ENCODE measurements around the gene ZNF892.
"Not testable (repeated sequence)": the region's sequence is repeated elsewhere in the genome, so short reads cannot be mapped to it uniquely, and the experiment has no call there.

The ZNF892 gene

DNA sequence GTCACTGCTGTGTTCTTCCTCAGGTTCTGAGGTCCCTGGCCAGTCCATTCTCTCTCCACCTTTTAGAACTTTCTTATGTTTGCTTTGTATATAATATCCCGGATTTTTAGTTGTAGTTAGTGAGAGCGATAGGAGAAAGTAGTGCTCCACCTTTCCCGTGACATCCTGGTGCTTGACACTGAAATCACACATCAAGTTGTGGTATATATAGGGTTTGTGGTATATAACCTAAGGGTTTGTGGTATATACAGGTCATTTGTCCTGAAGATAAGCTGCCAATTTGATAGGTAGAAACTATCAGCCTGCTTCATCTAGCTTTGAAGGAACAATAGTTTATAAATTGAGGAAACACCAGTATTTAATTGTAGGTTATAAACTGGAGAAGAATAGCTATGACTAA is 13.1 kb downstream of the ZNF892 start:
- DNase-seq (ENCODE audit: extremely low read depth in 1 of 2, low read depth in 1 of 2), result no peak

DNA sequence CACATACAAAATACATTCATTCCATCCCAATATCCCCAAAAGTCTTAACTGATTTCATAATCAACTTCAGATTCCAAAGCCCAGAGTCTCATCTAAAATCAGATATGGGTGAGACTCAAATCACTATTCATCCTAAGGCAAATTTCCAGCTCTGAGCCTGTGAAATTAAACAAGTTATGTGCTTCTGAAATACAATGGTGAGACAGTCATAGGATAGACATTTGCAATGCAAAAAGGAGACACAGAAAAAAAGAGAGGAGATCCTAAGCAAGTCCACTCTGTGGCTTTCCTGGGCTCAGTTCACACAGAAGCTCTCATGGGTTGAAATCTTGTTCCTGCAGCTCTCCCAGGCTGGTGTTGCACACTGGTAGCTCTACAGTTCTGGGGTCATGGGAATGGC is 18.3 kb downstream of the ZNF892 start:
- no peak for DNase-seq (ENCODE audit: extremely low read depth in 1 of 2, low read depth in 1 of 2)

DNA sequence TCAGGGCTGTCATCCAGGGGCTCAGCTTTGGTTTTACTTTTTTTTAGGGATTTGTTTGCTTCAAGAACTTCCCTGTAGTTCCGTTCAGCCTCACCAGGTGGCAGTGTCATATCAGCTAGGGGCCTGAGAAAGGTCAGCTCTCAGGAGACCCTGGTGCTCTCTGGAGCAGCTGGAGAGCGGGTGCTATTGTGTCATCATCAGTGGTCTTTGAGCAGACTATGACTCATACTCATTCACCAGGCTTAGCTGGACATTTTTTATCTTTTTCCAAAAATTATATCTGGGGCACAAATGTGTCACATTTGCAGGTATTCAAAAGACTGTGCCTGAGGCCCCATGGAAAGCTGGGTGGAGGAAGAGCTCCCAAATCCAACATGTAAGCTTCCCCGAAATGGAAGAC is 24.4 kb downstream of the ZNF892 start:
- DNase-seq (ENCODE audit: extremely low read depth in 1 of 2, low read depth in 1 of 2), result peak in 1 of 2 donors; percentile 21

DNA sequence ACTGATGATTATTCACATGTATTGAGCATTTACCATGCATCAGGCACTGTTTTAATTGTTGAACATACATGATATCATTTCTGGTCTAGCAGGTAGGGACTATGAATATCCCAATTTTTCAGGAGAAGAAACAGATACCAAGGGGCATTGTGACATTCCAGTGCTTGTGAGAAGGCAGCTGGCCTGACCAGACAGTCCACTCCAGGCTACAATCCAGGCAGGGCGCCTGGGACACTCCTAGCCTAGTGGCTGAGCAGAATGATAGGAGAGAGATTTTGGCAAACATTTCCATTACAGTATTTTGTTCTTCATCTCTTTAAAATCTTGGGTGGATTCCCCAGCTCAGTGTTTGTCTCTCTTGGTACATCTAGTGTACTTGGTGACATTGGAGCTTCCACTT is 24.9 kb downstream of the ZNF892 start:
- no peak for DNase-seq (ENCODE audit: extremely low read depth in 1 of 2, low read depth in 1 of 2)

DNA sequence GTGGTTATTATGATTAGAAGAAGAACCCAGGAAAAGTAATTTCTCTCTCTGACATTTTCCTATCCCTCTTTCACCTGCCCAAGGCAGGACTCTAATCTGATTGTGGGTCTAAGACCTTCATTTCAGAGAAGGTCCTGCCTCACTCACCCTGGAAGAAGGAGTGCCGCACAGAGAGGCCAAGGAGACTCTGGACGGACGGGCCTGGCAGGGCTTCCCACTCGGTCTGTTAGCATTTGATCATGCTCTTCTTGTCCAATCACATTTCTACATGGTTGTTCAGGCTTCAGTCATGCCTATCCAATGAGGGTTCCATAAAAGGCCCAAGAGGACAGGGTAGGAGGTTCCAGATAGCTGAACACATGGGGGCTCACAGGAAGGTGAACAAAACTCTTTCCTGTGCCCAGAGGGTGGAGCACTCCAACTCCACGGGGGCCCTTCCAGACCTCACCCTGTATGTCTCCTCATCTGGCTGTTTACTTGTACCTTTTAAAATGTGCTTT is 27.0 kb downstream of the ZNF892 start:
- DNase-seq (ENCODE audit: extremely low read depth in 1 of 2, low read depth in 1 of 2), result no peak

DNA sequence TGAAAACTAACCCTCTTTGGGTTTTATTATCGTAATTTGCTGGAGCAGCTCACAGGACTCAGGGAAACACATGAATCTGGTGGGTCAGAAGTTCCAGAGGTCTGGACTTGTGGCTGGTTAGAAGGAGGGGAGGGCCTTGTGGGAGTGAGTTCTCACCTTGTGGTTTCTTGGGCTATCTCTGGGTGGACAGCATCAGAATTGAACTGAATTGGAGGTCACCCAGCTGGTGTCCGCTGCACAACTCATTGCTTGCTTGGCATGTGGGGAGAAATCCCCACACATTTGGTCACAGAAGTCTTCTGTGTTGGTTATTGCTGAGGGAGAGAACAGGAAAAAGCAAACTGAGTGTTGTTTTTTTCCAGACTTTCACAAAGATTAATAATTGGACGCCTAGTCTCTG is 27.5 kb downstream of the ZNF892 start:
- no peak for DNase-seq (ENCODE audit: extremely low read depth in 1 of 2, low read depth in 1 of 2)

DNA sequence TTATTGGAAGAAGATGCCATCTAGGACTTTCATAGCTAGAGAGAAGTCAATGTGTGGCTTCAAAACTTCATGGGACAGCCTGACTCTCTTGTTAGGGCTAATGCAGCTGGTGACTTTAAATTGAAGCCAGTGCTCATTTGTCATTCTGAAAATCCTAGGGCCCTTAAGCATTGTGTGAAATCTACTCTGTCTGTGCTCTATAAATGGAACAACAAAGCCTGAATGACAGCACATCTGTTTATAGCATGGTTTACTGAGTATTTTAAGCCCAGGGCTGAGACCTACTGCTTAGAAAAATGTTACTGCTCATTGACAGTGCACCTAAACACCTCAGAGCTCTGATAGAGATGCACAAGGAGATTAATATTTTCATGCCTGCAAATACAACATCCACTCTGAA is 30.8 kb downstream of the ZNF892 start:
- DNase-seq (ENCODE audit: extremely low read depth in 1 of 2, low read depth in 1 of 2), result no peak

DNA sequence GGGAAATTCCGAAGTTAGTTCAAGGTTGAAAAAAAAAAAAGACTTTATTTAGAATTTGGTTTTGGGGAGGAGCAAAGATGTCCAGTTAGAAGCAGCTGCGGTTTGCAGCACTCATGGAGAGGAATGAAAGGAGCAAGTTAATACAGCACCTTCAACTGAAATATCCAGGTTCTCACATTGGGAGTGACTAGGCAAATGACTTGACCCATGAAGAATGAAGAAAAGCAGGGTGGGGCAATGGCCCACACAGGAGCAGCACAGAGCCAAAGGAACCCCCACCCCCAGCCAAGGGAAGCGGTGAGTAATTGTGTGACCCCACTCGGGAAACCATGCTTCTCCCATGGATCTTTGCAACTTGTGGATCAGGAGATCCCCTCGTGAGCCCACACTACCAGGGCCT is 32.8 kb downstream of the ZNF892 start:
- DNase-seq (ENCODE audit: extremely low read depth in 1 of 2, low read depth in 1 of 2), result no peak

DNA sequence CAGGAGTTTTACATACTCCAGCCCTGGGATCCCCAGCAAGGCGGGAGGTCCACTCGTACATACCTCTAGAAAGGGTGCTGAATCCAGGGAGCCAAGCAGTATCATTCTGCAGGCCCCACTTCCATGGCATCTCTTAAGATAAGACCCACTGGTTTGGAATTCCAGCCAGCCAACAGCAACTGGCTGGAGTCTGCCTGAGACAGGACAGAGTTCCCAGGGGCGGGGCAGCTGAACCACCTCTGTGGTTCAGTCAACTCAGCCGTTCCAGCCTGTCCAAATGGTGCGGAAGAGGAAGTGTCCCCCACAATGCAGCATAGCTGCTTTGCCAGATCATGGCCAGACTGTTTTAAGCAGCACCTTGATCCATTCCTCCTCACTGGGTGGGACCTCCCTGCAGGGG is 33.2 kb downstream of the ZNF892 start:
- no peak for DNase-seq (ENCODE audit: extremely low read depth in 1 of 2, low read depth in 1 of 2)

DNA sequence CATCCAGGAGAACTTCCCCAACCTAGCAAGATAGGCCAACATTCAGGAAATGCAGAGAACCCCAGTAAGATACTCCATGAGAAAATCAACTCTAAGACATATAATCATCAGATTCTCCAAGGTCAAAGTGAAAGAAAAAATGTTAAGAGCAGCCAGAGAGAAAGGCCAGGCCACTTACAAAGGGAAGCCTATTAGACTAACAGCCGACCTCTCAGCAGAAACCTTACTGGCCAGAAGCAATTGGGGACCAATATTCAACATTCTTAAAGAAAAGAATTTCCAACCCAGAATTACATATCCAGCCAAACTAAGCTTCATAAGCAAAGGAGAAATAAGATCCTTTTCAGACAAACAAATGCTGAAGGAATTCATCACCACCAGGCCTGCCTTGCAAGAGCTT is 34.8 kb downstream of the ZNF892 start:
- not testable (repeated sequence) for DNase-seq (ENCODE audit: extremely low read depth in 1 of 2, low read depth in 1 of 2)
